22Rv1 (cell line): ENCODE measurements around the gene PCDH15.
"Not testable (repeated sequence)": the region's sequence is repeated elsewhere in the genome, so short reads cannot be mapped to it uniquely, and the experiment has no call there.

Experiments
- H3K27ac ChIP-seq: fragments of 450-650 bp; 2 replicates; pipeline ENCODE4 v1.5.1; 2017
- ZFX ChIP-seq: fragments of 450-650 bp; IDR thresholded peaks from 2 replicates; pipeline ENCODE4 v1.6.1; 2017; ENCODE audit warnings: antibody characterized with exemption, borderline replicate concordance
- TF ChIP-seq, protein P1 (sequence below): fragments of 450-650 bp; IDR thresholded peaks from 2 replicates; pipeline ENCODE4 v1.5.1; 2017; ENCODE audit warnings: mild to moderate bottlenecking

The PCDH15 gene

GRCh38 chr10:54525816-54526215 lies 275.2 kb downstream of the PCDH15 start:
- TF ChIP-seq, protein P1, sequence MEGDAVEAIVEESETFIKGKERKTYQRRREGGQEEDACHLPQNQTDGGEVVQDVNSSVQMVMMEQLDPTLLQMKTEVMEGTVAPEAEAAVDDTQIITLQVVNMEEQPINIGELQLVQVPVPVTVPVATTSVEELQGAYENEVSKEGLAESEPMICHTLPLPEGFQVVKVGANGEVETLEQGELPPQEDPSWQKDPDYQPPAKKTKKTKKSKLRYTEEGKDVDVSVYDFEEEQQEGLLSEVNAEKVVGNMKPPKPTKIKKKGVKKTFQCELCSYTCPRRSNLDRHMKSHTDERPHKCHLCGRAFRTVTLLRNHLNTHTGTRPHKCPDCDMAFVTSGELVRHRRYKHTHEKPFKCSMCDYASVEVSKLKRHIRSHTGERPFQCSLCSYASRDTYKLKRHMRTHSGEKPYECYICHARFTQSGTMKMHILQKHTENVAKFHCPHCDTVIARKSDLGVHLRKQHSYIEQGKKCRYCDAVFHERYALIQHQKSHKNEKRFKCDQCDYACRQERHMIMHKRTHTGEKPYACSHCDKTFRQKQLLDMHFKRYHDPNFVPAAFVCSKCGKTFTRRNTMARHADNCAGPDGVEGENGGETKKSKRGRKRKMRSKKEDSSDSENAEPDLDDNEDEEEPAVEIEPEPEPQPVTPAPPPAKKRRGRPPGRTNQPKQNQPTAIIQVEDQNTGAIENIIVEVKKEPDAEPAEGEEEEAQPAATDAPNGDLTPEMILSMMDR, result no peak
- no peak overlapping the region for H3K27ac ChIP-seq

DNA sequence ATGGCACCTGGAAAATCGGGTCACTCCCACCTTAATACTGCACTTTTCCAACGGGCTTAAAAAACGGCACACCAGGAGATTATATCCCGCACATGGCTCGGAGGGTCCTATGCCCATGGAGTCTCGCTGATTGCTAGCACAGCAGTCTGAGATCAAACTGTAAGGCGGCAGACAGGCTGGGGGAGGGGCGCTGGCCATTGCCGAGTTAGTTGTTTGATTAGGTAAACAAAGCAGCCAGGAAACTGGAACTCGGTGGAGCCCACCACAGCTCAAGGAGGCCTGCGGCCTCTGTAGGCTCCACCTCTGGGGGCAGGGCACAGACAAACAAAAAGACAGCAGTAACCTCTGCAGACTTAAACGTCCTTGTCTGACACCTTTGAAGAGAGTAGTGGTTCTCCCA lies 285.8 kb downstream of the PCDH15 start:
- H3K27ac ChIP-seq, result not testable (repeated sequence)

DNA sequence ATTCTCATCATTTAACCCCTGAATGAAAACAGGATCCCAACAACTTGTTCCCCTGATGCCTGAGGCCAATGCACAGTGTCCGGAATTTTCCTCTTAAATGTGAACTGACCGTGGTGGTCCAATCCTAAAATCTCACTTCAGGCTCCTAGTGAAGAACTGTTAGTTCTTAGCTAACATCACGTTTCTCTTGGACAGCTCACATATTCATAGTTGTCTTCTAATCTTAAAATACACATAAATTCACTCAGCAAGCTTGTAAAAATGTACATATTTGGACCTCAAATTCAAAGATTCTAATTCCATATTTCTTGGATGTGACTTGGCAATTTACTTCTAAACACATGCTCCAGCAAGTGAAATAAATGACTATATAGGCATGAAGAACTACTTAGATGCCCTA lies 297.2 kb downstream of the PCDH15 start:
- no peak overlapping the region for H3K27ac ChIP-seq
- TF ChIP-seq, protein P1, result no peak
- no peak for TF ChIP-seq ZFX

DNA sequence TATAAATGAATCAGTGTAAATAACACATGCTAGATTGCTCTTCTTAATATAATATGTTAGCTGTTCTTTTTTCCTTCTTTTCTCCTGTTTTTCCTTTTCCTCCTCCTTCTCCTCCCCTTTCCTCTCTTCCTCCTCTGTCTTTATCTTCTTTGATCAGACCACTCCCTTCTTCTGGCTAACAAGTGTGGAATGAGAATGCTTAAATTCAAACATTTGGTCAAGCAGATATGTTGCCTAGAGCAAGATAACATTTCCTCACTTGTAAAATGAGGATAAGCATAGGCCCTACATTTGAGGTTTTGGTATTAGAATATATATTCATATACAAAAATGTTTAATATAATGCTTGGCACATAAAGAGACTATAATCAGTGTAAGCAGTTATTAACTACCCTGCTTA lies 299.1 kb downstream of the PCDH15 start:
- H3K27ac ChIP-seq, result no peak overlapping the region

GRCh38 chr10:54496852-54497251 lies 304.2 kb downstream of the PCDH15 start:
- TF ChIP-seq, protein P1, result no peak
- TF ChIP-seq ZFX, result no peak
- no peak overlapping the region for H3K27ac ChIP-seq

More for the DNA sequence above, 299.1 kb downstream of the PCDH15 start:
- TF ChIP-seq ZFX, result no peak
- TF ChIP-seq, protein P1, result no peak

GRCh38 chr10:54487743-54488142 lies 313.3 kb downstream of the PCDH15 start:
- TF ChIP-seq ZFX, result no peak
- TF ChIP-seq, protein P1, result no peak

DNA sequence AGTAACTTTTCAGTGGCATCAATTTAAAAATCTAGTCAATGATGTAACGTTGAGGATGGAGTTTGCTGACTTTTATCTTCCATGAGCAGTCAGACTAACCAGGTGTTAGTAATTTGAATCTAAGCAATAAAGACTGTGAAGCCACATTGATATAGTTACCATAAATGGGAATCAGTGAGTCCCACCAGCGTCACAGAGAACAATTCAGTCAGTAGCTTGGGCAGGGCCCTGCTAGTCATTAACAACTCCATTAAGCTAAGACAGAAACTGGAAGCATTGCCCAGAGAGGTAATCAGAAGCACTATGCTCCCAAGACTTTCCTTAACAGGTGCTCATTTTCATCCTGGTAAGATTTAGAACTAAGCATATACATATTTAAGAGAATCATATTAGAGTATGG lies 315.1 kb downstream of the PCDH15 start:
- TF ChIP-seq, protein P1, result no peak
- TF ChIP-seq ZFX, result no peak
- no peak overlapping the region for H3K27ac ChIP-seq

More at GRCh38 chr10:54487743-54488142, 313.3 kb downstream of the PCDH15 start:
- H3K27ac ChIP-seq, result no peak overlapping the region

- H3K27ac ChIP-seq, result no peak overlapping the region
- no peak for TF ChIP-seq ZFX
- TF ChIP-seq, protein P1, result no peak
These were observed 316.8 kb downstream of the PCDH15 start for GRCh38 chr10:54484186-54484585.
